HCT116 (cell line): Measurements from ENCODE around the gene NUDT14. TPM values are rescaled to one million over a fixed set of nuclear protein-coding genes. Genes with fewer than 3 reads are reported as not detected.

Experiments used
- ATAC-seq: fragments of 200-7000 bp; cut with Tn5 transposase; 2 replicates; pipeline ENCODE4 v1.9.1; 2020; ENCODE audit warnings: mild to moderate bottlenecking, moderate library complexity
- BruUV-seq: library from RNA; stranded (reverse); fragments of 400-500 nt; replicated peaks from 2 replicates; lab custom pipeline; 2021; lab: Mats Ljungman, UMichigan
- CTCF ChIA-PET: fragments of 300-600 bp; sonication (Branson Sonifier 250); formaldehyde crosslinking; loops from one replicate; lab custom pipeline; 2021; ENCODE audit warnings: antibody characterized with exemption; lab: Charles Lee
- POLR2A ChIA-PET: fragments of 300-600, 350-600 bp; sonication (Branson Sonifier 250); formaldehyde crosslinking; loops from one replicate; lab custom pipeline; 2021; ENCODE audit warnings: antibody characterized with exemption; lab: Charles Lee
- RAD21 ChIA-PET, 2 experiments: fragments of 300-600 bp; sonication (Branson Sonifier 250); formaldehyde crosslinking; loops; one replicate each; lab custom pipeline; 2023; ENCODE audit warnings: low total read pairs in 2 of 2; ENCODE audit not compliant: uncharacterized antibody in 2 of 2, unreplicated experiment in 2 of 2, low non-redundant PET in 1 of 2; lab: Charles Lee
- DNase-seq: peaks from one replicate; pipeline ENCODE4 v3.0.0-alpha.2; 2010; ENCODE audit warnings: low read depth, low spot score
- H2AFZ ChIP-seq: fragments of 200-600 bp; shearing (Covaris generic), sonication (generic); 2 replicates; pipeline ENCODE4 v1.6.1; 2017; ENCODE audit warnings: low read depth, mixed run types, mixed read lengths, antibody characterized with exemption, low read length; ENCODE audit not compliant: poor library complexity, severe bottlenecking
- H3K27ac ChIP-seq: 2 replicates; pipeline ENCODE4 v1.5.1; 2012; ENCODE audit warnings: low read depth, low read length
- H3K27me3 ChIP-seq: fragments of 200-600 bp; sonication (generic); 2 replicates; pipeline ENCODE4 v1.6.1; 2016; ENCODE audit warnings: mixed run types, low read length, mixed read lengths; ENCODE audit not compliant: insufficient read depth
- H3K36me3 ChIP-seq, 2 experiments: fragments of 200-500 bp in 1 of 2; fragments of 200-600 bp in 1 of 2; sonication (Bioruptor generic) in 1 of 2; sonication (generic) in 1 of 2; 2 replicates each; pipeline versions ENCODE4 v1.5.1 to v1.6.1; 2014 to 2016; ENCODE audit warnings: low read length in 2 of 2, inconsistent platforms in 1 of 2, mixed read lengths in 1 of 2, mixed run types in 1 of 2; ENCODE audit not compliant: insufficient read depth in 2 of 2, control insufficient read depth in 1 of 2
- H3K4me1 ChIP-seq, 2 experiments: fragments of 200-600 bp in 1 of 2; sonication (generic) in 1 of 2; 2 replicates each; pipeline versions ENCODE4 v1.5.1 to v1.6.1; 2012 to 2017; ENCODE audit warnings: low read length in 2 of 2, inconsistent platforms in 1 of 2, mild to moderate bottlenecking in 1 of 2, mixed read lengths in 1 of 2, mixed run types in 1 of 2, moderate library complexity in 1 of 2; ENCODE audit not compliant: insufficient read depth in 2 of 2, control insufficient read depth in 1 of 2
- H3K4me2 ChIP-seq: fragments of 200-600 bp; sonication (generic); 2 replicates; pipeline ENCODE4 v1.6.1; 2017; ENCODE audit warnings: mixed run types, low read length, mixed read lengths
- H3K4me3 ChIP-seq, 2 experiments: fragments of 200-600 bp in 1 of 2; sonication (generic) in 1 of 2; replicated peaks in 1 of 2; 2 replicates each; pipeline ENCODE4 v1.5.1; 2011 to 2016; ENCODE audit warnings: low read length in 2 of 2, control low read depth in 1 of 2, low read depth in 1 of 2, mild to moderate bottlenecking in 1 of 2, mixed read lengths in 1 of 2, mixed run types in 1 of 2
- H3K79me2 ChIP-seq: fragments of 200-600 bp; sonication (generic); 2 replicates; pipeline ENCODE4 v1.6.1; 2017; ENCODE audit warnings: mild to moderate bottlenecking, mixed run types, low read length, moderate library complexity, mixed read lengths; ENCODE audit not compliant: insufficient read depth
- H3K9ac ChIP-seq: fragments of 200-600 bp; sonication (generic); 2 replicates; pipeline ENCODE4 v1.6.1; 2016; ENCODE audit warnings: low read length, mixed read lengths
- H3K9me2 ChIP-seq: fragments of 200-600 bp; sonication (generic), shearing (Covaris generic); 2 replicates; pipeline ENCODE4 v1.6.1; 2017; ENCODE audit warnings: mixed run types, mild to moderate bottlenecking, moderate library complexity; ENCODE audit not compliant: insufficient read depth
- H3K9me3 ChIP-seq, 2 experiments: fragments of 200-500 bp in 1 of 2; fragments of 200-600 bp in 1 of 2; sonication (Bioruptor generic) in 1 of 2; sonication (generic) in 1 of 2; 2 replicates each; pipeline ENCODE4 v1.6.1; 2014 to 2017; ENCODE audit warnings: low read length in 2 of 2, mixed read lengths in 2 of 2, inconsistent platforms in 1 of 2, low read depth in 1 of 2, mild to moderate bottlenecking in 1 of 2, mixed run types in 1 of 2, moderate library complexity in 1 of 2; ENCODE audit not compliant: control insufficient read depth in 1 of 2, insufficient read depth in 1 of 2
- H4K20me1 ChIP-seq: fragments of 200-600 bp; sonication (generic), shearing (Covaris generic); 2 replicates; pipeline ENCODE4 v1.6.1; 2017; ENCODE audit warnings: mixed run types, mild to moderate bottlenecking, moderate library complexity; ENCODE audit not compliant: insufficient read depth
- CBX3 ChIP-seq: IDR thresholded peaks from 2 replicates; pipeline ENCODE4 v1.6.1; 2012; ENCODE audit warnings: low read depth
- EZH2phosphoT487 ChIP-seq: fragments of 200-600 bp; IDR thresholded peaks from 2 replicates; pipeline ENCODE4 v1.6.1; 2018; ENCODE audit warnings: antibody characterized with exemption, borderline replicate concordance
- FOSL1 ChIP-seq: IDR thresholded peaks from 2 replicates; pipeline ENCODE4 v1.6.1; 2012; ENCODE audit warnings: low read depth
- POLR2A ChIP-seq: IDR thresholded peaks from 2 replicates; pipeline ENCODE4 v1.7.0; 2011; ENCODE audit warnings: borderline replicate concordance; ENCODE audit not compliant: insufficient read depth, insufficient read length; ENCODE audit errors: extremely low read depth
- POLR2AphosphoS5 ChIP-seq: IDR thresholded peaks from 2 replicates; pipeline ENCODE4 v1.6.1; 2011; ENCODE audit warnings: mild to moderate bottlenecking, low read depth, low read length, moderate library complexity
- RAD21 ChIP-seq: IDR thresholded peaks from 2 replicates; pipeline ENCODE4 v1.6.1; 2012; ENCODE audit warnings: low read depth, mild to moderate bottlenecking
- REST ChIP-seq: IDR thresholded peaks from 2 replicates; pipeline ENCODE4 v1.6.1; 2012; ENCODE audit warnings: low read depth
- TCF7L2 ChIP-seq: IDR thresholded peaks from 2 replicates; pipeline ENCODE4 v1.7.0; 2011; ENCODE audit warnings: borderline replicate concordance, inconsistent platforms; ENCODE audit not compliant: insufficient read depth, insufficient read length; ENCODE audit errors: extremely low read depth
- ZFX ChIP-seq: fragments of 450-650 bp; IDR thresholded peaks from 2 replicates; pipeline ENCODE4 v1.6.1; 2017
- intact Hi-C: fragments of 100-400 bp; cut with micrococcal nuclease; formaldehyde crosslinking; loops from 2 replicates; pipeline ENCODE4 v1.10.0; 2022
- total RNA-seq: library from RNA; stranded (reverse); gene quantifications from one replicate; pipeline ENCODE4 v1.2.1, GENCODE V29; 2021; ENCODE audit not compliant: unreplicated experiment
- TF ChIP-seq, protein P1 (sequence below): IDR thresholded peaks from 2 replicates; pipeline ENCODE4 v1.6.1; 2012

NUDT14 gene
- total RNA-seq, 1 experiment from 2014 or later, result 56.1 TPM

GRCh38 chr14:105135700-105136395 lies 45.3 kb downstream of the NUDT14 start:
- CTCF ChIA-PET, result no interaction called here

More at GRCh38 chr14:105135700-105136395, 45.3 kb downstream of the NUDT14 start:
- no peak for ATAC-seq
- BruUV-seq, result no TSS peak
- Histone ChIP-seq H3K4me3 (no peak overlapping the region), H3K36me3 (peaks cover 0 to 5% of the 10 kb centered on the region in 2 experiments; a peak in 1 of 4 replicates), H3K9me3 (0 out of 4 replicates have a peak, but pooled peaks cover 0 to 3% of the 10 kb centered on the region in 2 experiments), H3K9me2 (no peaks in the 10 kb centered on the region), H3K79me2 (no peaks in the 10 kb centered on the region), H3K4me1 (no peaks in the 10 kb centered on the region), H3K27me3 (no peaks in the 10 kb centered on the region), H3K9ac (no peak overlapping the region), H3K4me2 (no peak overlapping the region), H4K20me1 (no peaks in the 10 kb centered on the region), H3K27ac (no peak overlapping the region), H2AFZ (no peak overlapping the region)
- TF ChIP-seq ZFX (no peak), TCF7L2 (no peak), POLR2AphosphoS5 (no peak), CBX3 (no peak), REST (no peak), POLR2A (no peak), RAD21 (no peak), FOSL1 (no peak), EZH2phosphoT487 (no peak)
- TF ChIP-seq, protein P1, sequence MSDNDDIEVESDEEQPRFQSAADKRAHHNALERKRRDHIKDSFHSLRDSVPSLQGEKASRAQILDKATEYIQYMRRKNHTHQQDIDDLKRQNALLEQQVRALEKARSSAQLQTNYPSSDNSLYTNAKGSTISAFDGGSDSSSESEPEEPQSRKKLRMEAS, result no peak
- ChIA-PET RAD21 (no interaction called here), POLR2A (no interaction called here)
- DNase-seq, result no peak
- intact Hi-C loops, result no loop called here
